Ishikawa (cell line): ENCODE data around the gene LIG3.

ENCODE experiments used
- EGR1 ChIP-seq: IDR thresholded peaks from 2 replicates; pipeline ENCODE4 v1.6.1; 2012
- EP300 ChIP-seq: IDR thresholded peaks from 2 replicates; pipeline ENCODE4 v1.6.1; 2012; ENCODE audit warnings: borderline replicate concordance
- FOXM1 ChIP-seq: IDR thresholded peaks from 2 replicates; pipeline ENCODE4 v1.6.1; 2012; ENCODE audit warnings: low read depth, borderline replicate concordance
- TCF12 ChIP-seq: IDR thresholded peaks from 2 replicates; pipeline ENCODE4 v1.6.1; 2012; ENCODE audit warnings: low read depth
- TEAD4 ChIP-seq: IDR thresholded peaks from 2 replicates; pipeline ENCODE4 v1.6.1; 2012
- YY1 ChIP-seq: IDR thresholded peaks from 2 replicates; pipeline ENCODE4 v1.6.1; 2012; ENCODE audit warnings: low read depth
- TF ChIP-seq, protein P1 (sequence below): IDR thresholded peaks from 2 replicates; pipeline ENCODE4 v1.6.1; 2012

GRCh38 chr17:34989473-34989872 is 9.2 kb downstream of the LIG3 start:
- no peak for TF ChIP-seq YY1
- TF ChIP-seq FOXM1 = no peak
- TF ChIP-seq, protein P1, sequence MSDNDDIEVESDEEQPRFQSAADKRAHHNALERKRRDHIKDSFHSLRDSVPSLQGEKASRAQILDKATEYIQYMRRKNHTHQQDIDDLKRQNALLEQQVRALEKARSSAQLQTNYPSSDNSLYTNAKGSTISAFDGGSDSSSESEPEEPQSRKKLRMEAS = no peak
- TF ChIP-seq TCF12 = no peak
- no peak for TF ChIP-seq EP300
- TF ChIP-seq EGR1 = no peak
- no peak for TF ChIP-seq TEAD4
